ENCODE results near the gene SP2. TPM values are rescaled to one million over a fixed set of nuclear protein-coding genes. Genes with fewer than 3 reads are reported as not detected.

Gene SP2
- total RNA-seq, 1 donor from 2014 or later, result 16.9 TPM

GRCh38 chr17:47948706-47949196 lies 52.7 kb downstream of the SP2 start:
- peak overlapping the region; percentile 77 for H3K4me3 Mint-ChIP-seq
- peak overlapping the region; percentile 71 for H3K27ac Mint-ChIP-seq
- no peaks in the 10 kb centered on the region for H3K36me3 Mint-ChIP-seq
- no peak for DNase-seq (ENCODE audit: extremely low spot score, unreplicated experiment)
- no peak for TF ChIP-seq CTCF (conservative IDR thresholded peaks at IDR 0.05)
- H3K9me3 Mint-ChIP-seq, result no peaks in the 10 kb centered on the region
- no peaks in the 10 kb centered on the region for H3K27me3 Mint-ChIP-seq
- H3K4me1 Mint-ChIP-seq (ENCODE audit: unreplicated experiment), result peaks cover 11% of the 10 kb centered on the region

- peak; percentile 94 for DNase-seq (ENCODE audit: extremely low spot score, unreplicated experiment)
- no peaks in the 10 kb centered on the region for H3K36me3 Mint-ChIP-seq
- peak overlapping the region; percentile 71 for H3K27ac Mint-ChIP-seq
- H3K4me3 Mint-ChIP-seq, result peak overlapping the region; percentile 77
- TF ChIP-seq CTCF (conservative IDR thresholded peaks at IDR 0.05), result peak; percentile 96
- no peaks in the 10 kb centered on the region for H3K27me3 Mint-ChIP-seq
- peaks cover 10% of the 10 kb centered on the region for H3K4me1 Mint-ChIP-seq (ENCODE audit: unreplicated experiment)
- H3K9me3 Mint-ChIP-seq, result no peaks in the 10 kb centered on the region
Measured at GRCh38 chr17:47949197-47949759, 53.2 kb downstream of the SP2 start.

- DNase-seq (ENCODE audit: extremely low spot score, unreplicated experiment), result no peak
- H3K27ac Mint-ChIP-seq, result no peak overlapping the region
- no peak for TF ChIP-seq CTCF (conservative IDR thresholded peaks at IDR 0.05)
- H3K27me3 Mint-ChIP-seq, result no peaks in the 10 kb centered on the region
- no peaks in the 10 kb centered on the region for H3K36me3 Mint-ChIP-seq
- peaks cover 10% of the 10 kb centered on the region for H3K4me1 Mint-ChIP-seq (ENCODE audit: unreplicated experiment)
- H3K4me3 Mint-ChIP-seq, result no peak overlapping the region
- no peaks in the 10 kb centered on the region for H3K9me3 Mint-ChIP-seq
Measured at GRCh38 chr17:47949946-47950345, 53.9 kb downstream of the SP2 start.

- Mint-ChIP-seq H3K27ac (no peak overlapping the region), H3K36me3 (no peaks in the 10 kb centered on the region), H3K4me1 (ENCODE audit: unreplicated experiment) (peaks cover 10% of the 10 kb centered on the region), H3K4me3 (no peak overlapping the region), H3K9me3 (no peaks in the 10 kb centered on the region), H3K27me3 (no peaks in the 10 kb centered on the region)
- no peak for DNase-seq (ENCODE audit: extremely low spot score, unreplicated experiment)
- no peak for TF ChIP-seq CTCF (conservative IDR thresholded peaks at IDR 0.05)
Measured at GRCh38 chr17:47950448-47950847, 54.4 kb downstream of the SP2 start.

- no peak for TF ChIP-seq CTCF (conservative IDR thresholded peaks at IDR 0.05)
- H3K27ac Mint-ChIP-seq, result peak overlapping the region; percentile 64
- DNase-seq (ENCODE audit: extremely low spot score, unreplicated experiment), result no peak
- H3K4me3 Mint-ChIP-seq, result peak overlapping the region; percentile 22
- peaks cover 11% of the 10 kb centered on the region for H3K4me1 Mint-ChIP-seq (ENCODE audit: unreplicated experiment)
- H3K36me3 Mint-ChIP-seq, result no peaks in the 10 kb centered on the region
- no peaks in the 10 kb centered on the region for H3K9me3 Mint-ChIP-seq
- no peaks in the 10 kb centered on the region for H3K27me3 Mint-ChIP-seq
Measured at GRCh38 chr17:47952171-47953021, 56.4 kb downstream of the SP2 start.

Data from type B pancreatic cell (in vitro differentiated cells).